H1 (cell line): Measurements from ENCODE around the gene CNKSR2. TPM values are rescaled to one million over a fixed set of nuclear protein-coding genes. Genes with fewer than 3 reads are reported as not detected.

Experiments used
- CTCF ChIA-PET: fragments of 300-600 bp; sonication (Branson Sonifier 250); formaldehyde crosslinking; loops from one replicate; lab custom pipeline; 2021; ENCODE audit not compliant: partially characterized antibody; lab: Charles Lee
- POLR2A ChIA-PET: fragments of 300-600 bp; sonication (Branson Sonifier 250); formaldehyde crosslinking; loops from one replicate; lab custom pipeline; 2021; ENCODE audit warnings: inconsistent platforms; ENCODE audit not compliant: partially characterized antibody; lab: Charles Lee
- DNase-seq, 2 experiments: peaks; one replicate each; pipeline versions ENCODE4 v3.0.0 to v3.0.0-alpha.2; 2010 to 2022; ENCODE audit warnings: low spot score in 2 of 2, low read depth in 1 of 2, mixed read lengths in 1 of 2
- FAIRE-seq: peaks from 2 replicates; lab custom pipeline; 2011; peaks lifted over from hg19 to GRCh38; lab: Jason Lieb, UNC
- H2AFZ ChIP-seq: 2 replicates; pipeline ENCODE4 v1.8.1; 2012; ENCODE audit warnings: low read length, inconsistent platforms
- H2AK5ac ChIP-seq: 2 replicates; pipeline ENCODE4 v1.6.1; 2013; ENCODE audit warnings: low read depth, low read length
- H2BK120ac ChIP-seq: replicated peaks from 2 replicates; pipeline ENCODE3; 2013; ENCODE audit warnings: low read depth, low read length, inconsistent platforms
- H2BK12ac ChIP-seq: 2 replicates; pipeline ENCODE4 v1.6.1; 2013; ENCODE audit warnings: low read depth, low read length
- H2BK15ac ChIP-seq: 2 replicates; pipeline ENCODE4 v1.6.1; 2013; ENCODE audit warnings: low read length
- H2BK20ac ChIP-seq: 2 replicates; pipeline ENCODE4 v1.6.1; 2013; ENCODE audit warnings: low read length
- H2BK5ac ChIP-seq: 2 replicates; pipeline ENCODE4 v1.6.1; 2013; ENCODE audit warnings: low read depth, low read length
- H3K14ac ChIP-seq: 2 replicates; pipeline ENCODE4 v1.6.1; 2013; ENCODE audit warnings: inconsistent platforms; ENCODE audit not compliant: insufficient read length
- H3K18ac ChIP-seq: 2 replicates; pipeline ENCODE4 v1.6.1; 2013; ENCODE audit warnings: low read length; ENCODE audit errors: extremely low read depth
- H3K23ac ChIP-seq: 2 replicates; pipeline ENCODE4 v1.6.1; 2013; ENCODE audit warnings: inconsistent platforms; ENCODE audit not compliant: insufficient read length
- H3K23me2 ChIP-seq: 2 replicates; pipeline ENCODE4 v1.6.1; 2013; ENCODE audit warnings: low read depth, low read length
- H3K27ac ChIP-seq: 2 replicates; pipeline ENCODE4 v1.6.1; 2011; ENCODE audit warnings: low read depth, low read length, inconsistent platforms
- H3K27me3 ChIP-seq, 4 experiments: replicated peaks in 1 of 4; 1 replicate in 1 of 4; 2 replicates in 3 of 4; pipeline versions ENCODE4 v1.6.1 to v1.8.1; 2011 to 2013; ENCODE audit warnings: low read length in 3 of 4, mild to moderate bottlenecking in 3 of 4, inconsistent platforms in 2 of 4, mixed read lengths in 2 of 4, moderate library complexity in 1 of 4; ENCODE audit not compliant: control insufficient read depth in 3 of 4, insufficient read depth in 3 of 4; ENCODE audit errors: extremely low read depth in 1 of 4
- H3K36me3 ChIP-seq, 4 experiments: 2 replicates each; pipeline versions ENCODE4 v1.6.1 to v1.8.1; 2011 to 2013; ENCODE audit warnings: mild to moderate bottlenecking in 4 of 4, low read length in 3 of 4, moderate library complexity in 2 of 4, control low read depth in 1 of 4, inconsistent platforms in 1 of 4; ENCODE audit not compliant: insufficient read depth in 4 of 4, control insufficient read depth in 2 of 4
- H3K4ac ChIP-seq: replicated peaks from 2 replicates; pipeline ENCODE3; 2013; ENCODE audit warnings: low read length, low read depth, mixed read lengths, inconsistent platforms; ENCODE audit not compliant: insufficient read length
- H3K4me1 ChIP-seq, 4 experiments: replicated peaks in 1 of 4; 1 replicate in 1 of 4; 2 replicates in 3 of 4; pipeline versions ENCODE4 v1.6.1 to v1.8.1; 2011 to 2013; ENCODE audit warnings: low read length in 3 of 4, inconsistent platforms in 2 of 4, mixed read lengths in 1 of 4; ENCODE audit not compliant: insufficient read depth in 4 of 4, control insufficient read depth in 3 of 4
- H3K4me2 ChIP-seq, 2 experiments: 2 replicates each; pipeline versions ENCODE4 v1.6.1 to v1.8.1; 2011 to 2013; ENCODE audit warnings: low read depth in 2 of 2, low read length in 2 of 2, control low read depth in 1 of 2, inconsistent platforms in 1 of 2, mild to moderate bottlenecking in 1 of 2; ENCODE audit not compliant: insufficient read depth in 1 of 2
- H3K4me3 ChIP-seq, 4 experiments: fragments of 200-600, 300-600 bp in 1 of 4; sonication (generic), shearing (Covaris generic), sonication (Bioruptor Twin) in 1 of 4; 2 replicates each; pipeline versions ENCODE4 v1.5.1 to v1.8.1; 2011 to 2016; ENCODE audit warnings: low read length in 4 of 4, low read depth in 3 of 4, control low read depth in 2 of 4, inconsistent platforms in 2 of 4, mild to moderate bottlenecking in 2 of 4, mixed read lengths in 1 of 4, moderate library complexity in 1 of 4; ENCODE audit not compliant: insufficient read depth in 2 of 4; ENCODE audit errors: extremely low read depth in 1 of 4
- H3K56ac ChIP-seq: replicated peaks from 2 replicates; pipeline ENCODE3; 2013; ENCODE audit warnings: low read depth, mild to moderate bottlenecking, mixed read lengths, low read length, inconsistent platforms; ENCODE audit not compliant: insufficient read length
- H3K79me1 ChIP-seq: 2 replicates; pipeline ENCODE4 v1.6.1; 2013; ENCODE audit warnings: low read depth, low read length, control low read depth
- H3K79me2 ChIP-seq, 2 experiments: 2 replicates each; pipeline versions ENCODE4 v1.6.1 to v1.8.1; 2012 to 2013; ENCODE audit warnings: low read length in 2 of 2, mild to moderate bottlenecking in 2 of 2, inconsistent platforms in 1 of 2; ENCODE audit not compliant: insufficient read depth in 2 of 2, control insufficient read depth in 1 of 2
- H3K9ac ChIP-seq, 4 experiments: replicated peaks in 1 of 4; 1 replicate in 1 of 4; 2 replicates in 3 of 4; pipeline versions ENCODE4 v1.6.1 to v1.8.1; 2011 to 2013; ENCODE audit warnings: low read depth in 3 of 4, low read length in 3 of 4, control low read depth in 2 of 4, mild to moderate bottlenecking in 2 of 4, moderate library complexity in 2 of 4, inconsistent platforms in 1 of 4; ENCODE audit errors: extremely low read depth in 1 of 4
- H3K9me3 ChIP-seq, 2 experiments: 2 replicates each; pipeline versions ENCODE4 v1.6.1 to v1.8.1; 2012 to 2013; ENCODE audit warnings: mild to moderate bottlenecking in 2 of 2, moderate library complexity in 2 of 2, control low read depth in 1 of 2, inconsistent platforms in 1 of 2, low read depth in 1 of 2, low read length in 1 of 2, mixed read lengths in 1 of 2; ENCODE audit not compliant: insufficient read depth in 2 of 2
- H4K20me1 ChIP-seq, 2 experiments: replicated peaks in 1 of 2; 2 replicates each; pipeline versions ENCODE3 to v1.8.1; 2011 to 2013; ENCODE audit warnings: inconsistent platforms in 2 of 2, low read length in 2 of 2, mild to moderate bottlenecking in 1 of 2; ENCODE audit not compliant: insufficient read depth in 2 of 2, control insufficient read depth in 1 of 2
- H4K5ac ChIP-seq: 2 replicates; pipeline ENCODE4 v1.6.1; 2013; ENCODE audit warnings: low read length, low read depth, mixed read lengths, inconsistent platforms; ENCODE audit not compliant: insufficient read length
- H4K8ac ChIP-seq: 2 replicates; pipeline ENCODE4 v1.8.0; 2013; ENCODE audit warnings: mild to moderate bottlenecking, moderate library complexity, low read length, inconsistent platforms; ENCODE audit not compliant: insufficient read depth; ENCODE audit errors: extremely low read depth
- H4K91ac ChIP-seq: replicated peaks from 2 replicates; pipeline ENCODE3; 2013; ENCODE audit warnings: low read length, mixed read lengths, inconsistent platforms; ENCODE audit not compliant: insufficient read length
- ASH2L ChIP-seq: fragments of 200-600, 300-600 bp; sonication (generic); IDR thresholded peaks from one replicate; pipeline ENCODE4 v1.7.1; 2017; ENCODE audit warnings: low read length
- BCL11A ChIP-seq, 2 experiments: IDR thresholded peaks; one replicate each; pipeline ENCODE4 v1.6.1; 2011; ENCODE audit warnings: low read depth in 2 of 2, low read length in 2 of 2, mild to moderate bottlenecking in 2 of 2
- BRCA1 ChIP-seq: IDR thresholded peaks from 2 replicates; pipeline ENCODE4 v1.6.1; 2012; ENCODE audit warnings: low read depth, low read length, improper control_type of control experiment
- CEBPB ChIP-seq: IDR thresholded peaks from 2 replicates; pipeline ENCODE4 v1.6.1; 2012; ENCODE audit warnings: low read depth, low read length
- CREB1 ChIP-seq: IDR thresholded peaks from 2 replicates; pipeline ENCODE4 v1.6.1; 2012; ENCODE audit warnings: inconsistent platforms
- CTBP2 ChIP-seq: IDR thresholded peaks from 2 replicates; pipeline ENCODE4 v1.7.0; 2011; ENCODE audit warnings: borderline replicate concordance, mild to moderate bottlenecking, moderate library complexity, mixed read lengths, low read length; ENCODE audit not compliant: insufficient read depth, insufficient read length
- FOSL1 ChIP-seq: IDR thresholded peaks from 2 replicates; pipeline ENCODE4 v1.6.1; 2011; ENCODE audit warnings: mild to moderate bottlenecking, low read depth, low read length, moderate library complexity; ENCODE audit not compliant: insufficient read depth
- HDAC2 ChIP-seq, 2 experiments: fragments of 300-600 bp in 1 of 2; sonication (generic) in 1 of 2; IDR thresholded peaks; 2 replicates each; pipeline ENCODE4 v1.6.1; 2011 to 2012; ENCODE audit warnings: low read depth in 2 of 2, low read length in 2 of 2, mild to moderate bottlenecking in 2 of 2, moderate library complexity in 2 of 2, borderline replicate concordance in 1 of 2, inconsistent platforms in 1 of 2
- HDAC6 ChIP-seq: IDR thresholded peaks from one replicate; pipeline ENCODE4 v1.7.1; 2012; ENCODE audit warnings: low read depth, mild to moderate bottlenecking, inconsistent platforms, low read length, moderate library complexity
- KDM5A ChIP-seq: fragments of 200-600 bp; IDR thresholded peaks from 2 replicates; pipeline ENCODE4 v1.7.1; 2012; ENCODE audit warnings: mild to moderate bottlenecking, low read length, inconsistent platforms, mixed read lengths
- MAFK ChIP-seq: IDR thresholded peaks from 2 replicates; pipeline ENCODE4 v1.6.1; 2012; ENCODE audit warnings: low read depth, mild to moderate bottlenecking, improper control_type of control experiment, low read length
- POLR2AphosphoS5 ChIP-seq: IDR thresholded peaks from 2 replicates; pipeline ENCODE4 v1.6.1; 2011; ENCODE audit warnings: low read depth, low read length
- SUZ12 ChIP-seq: fragments of 200-600 bp; sonication (generic); IDR thresholded peaks from 2 replicates; pipeline ENCODE4 v1.6.1; 2012; ENCODE audit warnings: mild to moderate bottlenecking, inconsistent platforms, low read length, moderate library complexity, mixed read lengths
- TAF1 ChIP-seq: IDR thresholded peaks from 2 replicates; pipeline ENCODE4 v1.6.1; 2011; ENCODE audit warnings: mild to moderate bottlenecking, low read depth, low read length
- TEAD4 ChIP-seq: IDR thresholded peaks from 2 replicates; pipeline ENCODE4 v1.6.1; 2012; ENCODE audit warnings: low read depth, low read length, inconsistent platforms, mixed read lengths
- YY1 ChIP-seq: IDR thresholded peaks from 2 replicates; pipeline ENCODE4 v1.6.1; 2011; ENCODE audit warnings: low read depth, mild to moderate bottlenecking, low read length
- ZNF274 ChIP-seq: IDR thresholded peaks from 2 replicates; pipeline ENCODE4 v1.7.0; 2012; ENCODE audit warnings: low read length, borderline replicate concordance; ENCODE audit errors: extremely low read depth
- WGBS, 2 experiments: shearing (Covaris generic) in 1 of 2; methylation state at CpG; one replicate each; pipeline versions ENCODE4 v1.1.6 to v1.1.7; 2013 to 2015; ENCODE audit warnings: low lambda C conversion rate in 2 of 2, mixed read lengths in 2 of 2, inconsistent platforms in 1 of 2, low coverage in 1 of 2, missing lambda C conversion rate in 1 of 2; ENCODE audit not compliant: insufficient replicate concordance in 2 of 2, insufficient coverage in 1 of 2, insufficient read length in 1 of 2; ENCODE audit errors: extremely low coverage in 1 of 2, missing lambda C conversion rate in 1 of 2; 5-methylcytosine and 5-hydroxymethylcytosine counted together
- polyA plus RNA-seq, 7 experiments: library from polyadenylated mRNA; depleted of rRNA in 3 of 7; stranded (reverse) in 5 of 7; unstranded in 2 of 7; fragments of >200 nt in 5 of 7; fragments of 200-250 nt in 2 of 7; gene quantifications; 1 replicate in 5 of 7; 2 replicates in 1 of 7; 4 replicates in 1 of 7; pipeline versions ENCODE4 v1.2.1 to v1.2.3, GENCODE V29; 2011 to 2013; ENCODE audit warnings: missing spikeins in 2 of 7, mixed read lengths in 2 of 7
- total RNA-seq: library from RNA; stranded (reverse); fragmentation: NEBNext Ultra II Directional; extraction: Animal tissue kit (Norgen Biotek cat#: 25700); gene quantifications from 2 replicates; pipeline ENCODE4 v1.2.1, GENCODE V29; 2021

The CNKSR2 gene
- total and polyA plus RNA-seq, 2 of the 8 experiments (the other 6 are each of a cell fraction or from before 2014, with no cell fraction given), result 5.5 to 16.3 TPM

GRCh38 chrX:21645886-21646285 lies 271.7 kb downstream of the CNKSR2 start:
- no peak overlapping the region for H3K23ac ChIP-seq
- ChIA-PET CTCF (no interaction called here), POLR2A (no interaction called here)
- no peak overlapping the region for H3K56ac ChIP-seq
- no peak overlapping the region for H3K9ac ChIP-seq
- no peaks in the 10 kb centered on the region for H3K9me3 ChIP-seq
- H3K14ac ChIP-seq, result no peak overlapping the region
- H3K27ac ChIP-seq, result no peak overlapping the region
- H2BK5ac ChIP-seq, result no peak overlapping the region
- H3K79me2 ChIP-seq, result no peaks in the 10 kb centered on the region
- H4K8ac ChIP-seq, result no peak overlapping the region
- H2BK20ac ChIP-seq, result no peak overlapping the region
- FAIRE-seq, result no peak
- no peak overlapping the region for H4K91ac ChIP-seq
- H3K18ac ChIP-seq, result no peak overlapping the region
- TF ChIP-seq BRCA1, result no peak
- no peak for TF ChIP-seq CTBP2
- no peak for TF ChIP-seq TEAD4
- TF ChIP-seq TAF1, result no peak
- no peak for TF ChIP-seq ZNF274
- no peak for TF ChIP-seq POLR2AphosphoS5
- no peak for TF ChIP-seq BCL11A (IDR thresholded peaks at IDR 0.05; ENCODE audit: low read depth in 2 of 2, low read length in 2 of 2)
- no peak for TF ChIP-seq HDAC6
- TF ChIP-seq MAFK, result no peak
- TF ChIP-seq CEBPB, result no peak
- no peak for TF ChIP-seq YY1
- no peak for TF ChIP-seq FOSL1
- no peak for TF ChIP-seq CREB1
- TF ChIP-seq ASH2L, result no peak
- no peak for TF ChIP-seq KDM5A
- TF ChIP-seq SUZ12, result no peak
- TF ChIP-seq HDAC2 (IDR thresholded peaks at IDR 0.05; ENCODE audit: borderline replicate concordance in 1 of 2, low read depth in 2 of 2, low read length in 2 of 2), result no peak
- H2BK15ac ChIP-seq, result no peak overlapping the region
- H3K27me3 ChIP-seq, result no peaks in the 10 kb centered on the region
- DNase-seq, result no peak
- no peak overlapping the region for H3K4me2 ChIP-seq
- no peak overlapping the region for H2AK5ac ChIP-seq
- H2BK12ac ChIP-seq, result no peak overlapping the region
- H3K4ac ChIP-seq, result no peak overlapping the region
- no peak overlapping the region for H4K5ac ChIP-seq
- no peak overlapping the region for H3K4me3 ChIP-seq
- no peak overlapping the region for H2BK120ac ChIP-seq
- H2AFZ ChIP-seq, result no peak overlapping the region
- no peaks in the 10 kb centered on the region for H4K20me1 ChIP-seq
- H3K79me1 ChIP-seq, result no peaks in the 10 kb centered on the region
- H3K36me3 ChIP-seq, result no peaks in the 10 kb centered on the region
- H3K23me2 ChIP-seq, result no peaks in the 10 kb centered on the region
- 82% methylated on average over 3 of the region's 3 CpGs; no CpG with 5 or more reads in 1 of the 2 experiments for WGBS, 2 experiments
- H3K4me1 ChIP-seq, result no peaks in the 10 kb centered on the region
